Suprapubic skin (tissue), 4 donors: Measurements from ENCODE around the gene HJURP.

Source experiments
- EP300 ChIP-seq: sonication (generic); formaldehyde crosslinking; IDR thresholded peaks from one replicate; pipeline ENCODE4 v1.6.1; 2017; ENCODE audit warnings: antibody characterized with exemption
- POLR2A ChIP-seq, 2 donors: fragments of 450-650 bp; IDR thresholded peaks; one replicate each; pipeline ENCODE4 v1.6.1; 2017; ENCODE audit warnings: antibody characterized with exemption in 2 of 2, mild to moderate bottlenecking in 2 of 2, moderate library complexity in 2 of 2
- POLR2AphosphoS5 ChIP-seq, 3 donors: sonication (generic); formaldehyde crosslinking; IDR thresholded peaks; one replicate each; pipeline ENCODE4 v1.6.1; 2017; ENCODE audit warnings: antibody characterized with exemption in 3 of 3
- TF ChIP-seq, protein P1 (sequence below), 2 donors: fragments of 200-600 bp in 1 of 2; fragments of 450-650 bp in 1 of 2; sonication (generic) in 1 of 2; IDR thresholded peaks; one replicate each; pipeline ENCODE4 v1.5.1; 2016 to 2019; ENCODE audit warnings: antibody characterized with exemption in 2 of 2, mild to moderate bottlenecking in 1 of 2, moderate library complexity in 1 of 2

DNA sequence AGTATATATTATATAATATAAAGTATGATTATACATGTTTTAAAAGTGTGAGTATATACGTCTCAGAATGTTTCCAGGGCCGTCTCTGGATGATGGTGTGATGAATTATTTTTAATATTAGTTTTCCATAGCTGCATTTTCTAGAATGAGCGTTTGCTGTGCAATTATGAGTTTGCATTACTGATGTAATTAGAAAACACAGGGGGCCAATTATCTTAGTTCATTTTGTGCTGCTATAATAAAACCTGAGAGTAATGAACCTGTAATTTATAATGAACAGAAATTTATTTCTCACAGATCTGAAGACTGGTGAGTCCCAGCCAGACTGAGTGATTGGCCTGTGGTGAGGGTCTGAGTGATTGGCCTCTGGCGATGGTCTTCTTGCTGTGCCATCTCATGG, 4.0 kb upstream of the HJURP start:
- no peak for TF ChIP-seq EP300
- TF ChIP-seq, protein P1, sequence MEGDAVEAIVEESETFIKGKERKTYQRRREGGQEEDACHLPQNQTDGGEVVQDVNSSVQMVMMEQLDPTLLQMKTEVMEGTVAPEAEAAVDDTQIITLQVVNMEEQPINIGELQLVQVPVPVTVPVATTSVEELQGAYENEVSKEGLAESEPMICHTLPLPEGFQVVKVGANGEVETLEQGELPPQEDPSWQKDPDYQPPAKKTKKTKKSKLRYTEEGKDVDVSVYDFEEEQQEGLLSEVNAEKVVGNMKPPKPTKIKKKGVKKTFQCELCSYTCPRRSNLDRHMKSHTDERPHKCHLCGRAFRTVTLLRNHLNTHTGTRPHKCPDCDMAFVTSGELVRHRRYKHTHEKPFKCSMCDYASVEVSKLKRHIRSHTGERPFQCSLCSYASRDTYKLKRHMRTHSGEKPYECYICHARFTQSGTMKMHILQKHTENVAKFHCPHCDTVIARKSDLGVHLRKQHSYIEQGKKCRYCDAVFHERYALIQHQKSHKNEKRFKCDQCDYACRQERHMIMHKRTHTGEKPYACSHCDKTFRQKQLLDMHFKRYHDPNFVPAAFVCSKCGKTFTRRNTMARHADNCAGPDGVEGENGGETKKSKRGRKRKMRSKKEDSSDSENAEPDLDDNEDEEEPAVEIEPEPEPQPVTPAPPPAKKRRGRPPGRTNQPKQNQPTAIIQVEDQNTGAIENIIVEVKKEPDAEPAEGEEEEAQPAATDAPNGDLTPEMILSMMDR (IDR thresholded peaks at IDR 0.05) = no peak
- TF ChIP-seq POLR2AphosphoS5 (IDR thresholded peaks at IDR 0.05) = no peak
- no peak for TF ChIP-seq POLR2A (IDR thresholded peaks at IDR 0.05)
